CD14-positive monocyte (primary cell): ENCODE measurements around the gene TECPR1. TPM values are rescaled to one million over a fixed set of nuclear protein-coding genes. Genes with fewer than 3 reads are reported as not detected.

Source experiments
- DNase-seq, 3 donors: peaks; one replicate each; pipeline ENCODE4 v3.0.0-alpha.2; 2011 to 2022
- H2AFZ ChIP-seq: 2 replicates; pipeline ENCODE4 v1.6.0; 2012; ENCODE audit warnings: mild to moderate bottlenecking, low read depth, low read length, inconsistent platforms; ENCODE audit not compliant: insufficient read depth, poor library complexity, severe bottlenecking
- H3K27ac ChIP-seq, 2 donors: 1 replicate in 1 of 2; 2 replicates in 1 of 2; pipeline ENCODE4 v1.5.1; 2012 to 2013; ENCODE audit warnings: low read length in 2 of 2, control low read depth in 1 of 2, inconsistent platforms in 1 of 2, low read depth in 1 of 2, mild to moderate bottlenecking in 1 of 2
- H3K27me3 ChIP-seq, 2 donors: one replicate each; pipeline versions ENCODE4 v1.6.0 to v1.6.1; 2011 to 2013; ENCODE audit warnings: low read length in 2 of 2; ENCODE audit not compliant: control insufficient read depth in 2 of 2, insufficient read depth in 2 of 2
- H3K36me3 ChIP-seq, 2 donors: replicated peaks in 1 of 2; 1 replicate in 1 of 2; 2 replicates in 1 of 2; pipeline versions ENCODE4 v1.5.1 to v1.6.1; 2012 to 2013; ENCODE audit warnings: low read length in 2 of 2, control low read depth in 1 of 2, inconsistent platforms in 1 of 2, mild to moderate bottlenecking in 1 of 2; ENCODE audit not compliant: insufficient read depth in 2 of 2, control insufficient read depth in 1 of 2
- H3K4me1 ChIP-seq, 2 donors: 1 replicate in 1 of 2; 2 replicates in 1 of 2; pipeline versions ENCODE4 v1.5.1 to v1.6.1; 2012 to 2013; ENCODE audit warnings: low read length in 2 of 2, control low read depth in 1 of 2, inconsistent platforms in 1 of 2, mild to moderate bottlenecking in 1 of 2, moderate library complexity in 1 of 2; ENCODE audit not compliant: insufficient read depth in 2 of 2, control insufficient read depth in 1 of 2
- H3K4me2 ChIP-seq: replicated peaks from 2 replicates; pipeline ENCODE3; 2012; ENCODE audit warnings: low read length, moderate library complexity, mild to moderate bottlenecking; ENCODE audit not compliant: poor library complexity, severe bottlenecking; ENCODE audit errors: extremely low read depth
- H3K4me3 ChIP-seq, 3 experiments: fragments of 200-600 bp in 1 of 3; sonication (generic) in 1 of 3; replicated peaks in 1 of 3; 1 replicate in 2 of 3; 2 replicates in 1 of 3; pipeline ENCODE4 v1.5.1; 2011 to 2013; ENCODE audit warnings: low read length in 3 of 3, mild to moderate bottlenecking in 3 of 3, control low read depth in 2 of 3, low read depth in 2 of 3, inconsistent platforms in 1 of 3, moderate library complexity in 1 of 3
- H3K79me2 ChIP-seq: 2 replicates; pipeline ENCODE4 v1.6.0; 2012; ENCODE audit warnings: mild to moderate bottlenecking, control low read depth, inconsistent platforms, low read length, moderate library complexity; ENCODE audit not compliant: insufficient read depth
- H3K9ac ChIP-seq: 2 replicates; pipeline ENCODE4 v1.6.0; 2017; ENCODE audit warnings: low read length, mild to moderate bottlenecking; ENCODE audit not compliant: insufficient read depth, poor library complexity, severe bottlenecking
- H3K9me3 ChIP-seq, 2 donors: replicated peaks in 1 of 2; 1 replicate in 1 of 2; 2 replicates in 1 of 2; pipeline versions ENCODE4 v1.5.1 to v1.6.1; 2012 to 2013; ENCODE audit warnings: low read length in 2 of 2, control low read depth in 1 of 2; ENCODE audit not compliant: control insufficient read depth in 1 of 2, insufficient read depth in 1 of 2
- H4K20me1 ChIP-seq: 2 replicates; pipeline ENCODE4 v1.6.0; 2012; ENCODE audit warnings: mild to moderate bottlenecking, low read length, control low read depth, moderate library complexity; ENCODE audit not compliant: insufficient read depth
- H3K27ac Mint-ChIP-seq, 7 donors: one replicate each; pipeline ENCODE4 v1.8.0; 2020; ENCODE audit warnings: mild to moderate bottlenecking in 7 of 7, mixed read lengths in 7 of 7, moderate library complexity in 6 of 7, inconsistent platforms in 2 of 7
- H3K27me3 Mint-ChIP-seq, 3 donors: one replicate each; pipeline ENCODE4 v1.8.0; 2021 to 2022; ENCODE audit warnings: low read depth in 3 of 3, mild to moderate bottlenecking in 3 of 3, mixed read lengths in 3 of 3, moderate library complexity in 3 of 3, inconsistent platforms in 1 of 3
- H3K36me3 Mint-ChIP-seq, 2 donors: one replicate each; pipeline ENCODE4 v1.8.0; 2020; ENCODE audit warnings: mixed read lengths in 2 of 2, inconsistent platforms in 1 of 2, mild to moderate bottlenecking in 1 of 2
- H3K4me1 Mint-ChIP-seq: one replicate; pipeline ENCODE4 v1.8.0; 2020; ENCODE audit warnings: mild to moderate bottlenecking, mixed read lengths
- H3K4me3 Mint-ChIP-seq, 2 donors: one replicate each; pipeline ENCODE4 v1.8.0; 2020; ENCODE audit warnings: mild to moderate bottlenecking in 2 of 2, mixed read lengths in 2 of 2, moderate library complexity in 1 of 2
- H3K9me3 Mint-ChIP-seq, 7 donors: one replicate each; pipeline ENCODE4 v1.8.0; 2020 to 2022; ENCODE audit warnings: mixed read lengths in 7 of 7, mild to moderate bottlenecking in 6 of 7, moderate library complexity in 6 of 7, inconsistent platforms in 2 of 7
- CTCF ChIP-seq: fragments of 200-600 bp; IDR thresholded peaks from one replicate; pipeline ENCODE4 v1.8.0; 2022; ENCODE audit warnings: antibody characterized with exemption, mild to moderate bottlenecking
- WGBS: methylation state at CpG from one replicate; pipeline ENCODE4 v1.1.5; 2013; ENCODE audit warnings: missing lambda C conversion rate; ENCODE audit not compliant: insufficient coverage; 5-methylcytosine and 5-hydroxymethylcytosine counted together
- intact Hi-C, 2 donors: fragments of 100-400 bp; cut with micrococcal nuclease; formaldehyde crosslinking; loops; one replicate each; pipeline versions ENCODE4 v1.15.0 to v1.15.1; 2023
- polyA plus RNA-seq, 3 donors: library from polyadenylated mRNA; depleted of rRNA in 1 of 3; unstranded in 2 of 3; stranded (reverse) in 1 of 3; fragments of 300-500 nt in 2 of 3; fragments of >200 nt in 1 of 3; fragmentation: Illumina TruSeq in 2 of 3; gene quantifications; 1 replicate in 2 of 3; 2 replicates in 1 of 3; pipeline ENCODE4 v1.2.3, GENCODE V29; 2012 to 2021

TECPR1 gene
- polyA plus RNA-seq, 3 donors, result 5.7 to 20.0 (median 10.2) TPM

DNA sequence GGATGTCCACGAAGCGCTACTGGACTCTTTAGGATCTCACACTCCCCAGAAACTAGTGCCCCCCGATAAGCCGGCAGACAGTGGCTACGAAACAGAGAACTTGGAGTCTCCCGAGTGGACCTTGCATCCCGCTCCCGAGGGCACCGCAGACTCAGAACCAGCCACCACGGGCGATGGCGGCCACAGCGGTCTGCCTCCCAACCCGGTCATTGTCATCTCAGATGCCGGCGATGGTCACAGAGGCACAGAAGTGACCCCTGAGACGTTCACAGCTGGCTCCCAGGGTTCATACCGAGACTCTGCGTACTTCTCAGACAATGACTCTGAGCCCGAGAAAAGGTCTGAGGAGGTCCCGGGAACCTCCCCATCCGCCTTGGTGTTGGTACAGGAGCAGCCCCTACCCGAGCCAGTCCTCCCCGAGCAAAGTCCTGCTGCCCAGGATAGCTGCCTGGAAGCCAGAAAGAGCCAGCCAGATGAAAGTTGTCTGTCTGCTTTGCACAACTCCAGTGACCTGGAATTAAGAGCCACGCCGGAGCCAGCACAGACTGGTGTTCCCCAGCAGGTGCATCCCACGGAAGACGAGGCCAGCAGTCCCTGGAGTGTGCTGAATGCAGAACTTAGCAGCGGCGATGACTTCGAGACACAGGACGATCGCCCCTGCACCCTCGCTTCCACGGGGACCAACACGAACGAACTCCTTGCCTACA lies 58.4 kb downstream of the TECPR1 start:
- no peak for DNase-seq
- no peak overlapping the region for H3K4me2 ChIP-seq
- peaks cover 10 to 26% (median 18%) of the 10 kb centered on the region in 7 donors for H3K9me3 Mint-ChIP-seq
- peaks cover 9 to 19% of the 10 kb centered on the region in 2 donors for H3K9me3 ChIP-seq
- 97% methylated on average over 37 of the region's 37 CpGs for WGBS
- no peak overlapping the region for H2AFZ ChIP-seq
- no peak for TF ChIP-seq CTCF
- intact Hi-C loops, result no loop called here
- no peaks in the 10 kb centered on the region for H3K27me3 ChIP-seq
- peaks cover 32 to 79% of the 10 kb centered on the region in 2 donors for H3K36me3 ChIP-seq
- peaks cover 1 to 5% (median 3%) of the 10 kb centered on the region in 3 donors for H3K27me3 Mint-ChIP-seq
- no peaks in the 10 kb centered on the region for H3K79me2 ChIP-seq
- peaks cover 26% of the 10 kb centered on the region for H4K20me1 ChIP-seq
- no peaks in the 10 kb centered on the region for H3K4me1 ChIP-seq
- no peak overlapping the region for H3K27ac ChIP-seq
- H3K4me3 ChIP-seq, result no peak overlapping the region
- no peak overlapping the region for H3K27ac Mint-ChIP-seq
- H3K4me3 Mint-ChIP-seq, result no peak overlapping the region
- no peak overlapping the region for H3K9ac ChIP-seq
- H3K4me1 Mint-ChIP-seq, result peaks cover 2% of the 10 kb centered on the region
- H3K36me3 Mint-ChIP-seq, result peaks cover 78 to 84% of the 10 kb centered on the region in 2 donors

DNA sequence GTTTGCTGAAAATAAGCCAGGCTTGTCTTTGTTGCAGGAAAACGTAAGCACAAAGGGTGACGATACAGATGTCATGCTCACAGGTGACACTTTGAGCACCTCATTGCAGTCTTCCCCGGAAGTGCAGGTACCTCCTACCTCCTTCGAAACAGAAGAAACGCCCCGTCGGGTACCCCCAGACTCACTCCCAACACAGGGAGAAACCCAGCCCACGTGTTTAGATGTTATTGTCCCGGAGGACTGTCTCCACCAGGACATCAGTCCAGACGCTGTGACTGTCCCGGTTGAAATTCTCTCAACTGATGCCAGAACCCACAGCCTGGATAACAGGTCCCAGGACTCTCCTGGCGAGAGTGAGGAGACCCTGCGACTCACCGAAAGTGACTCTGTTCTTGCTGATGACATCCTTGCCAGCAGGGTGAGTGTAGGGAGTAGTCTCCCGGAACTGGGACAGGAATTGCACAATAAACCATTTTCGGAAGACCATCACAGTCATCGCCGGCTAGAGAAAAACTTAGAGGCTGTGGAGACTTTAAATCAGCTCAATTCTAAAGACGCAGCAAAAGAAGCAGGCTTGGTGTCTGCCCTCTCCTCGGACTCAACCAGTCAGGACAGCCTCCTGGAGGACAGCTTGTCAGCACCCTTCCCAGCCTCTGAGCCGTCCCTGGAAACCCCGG lies 59.1 kb downstream of the TECPR1 start:
- Histone ChIP-seq H2AFZ (no peak overlapping the region), H3K9ac (no peak overlapping the region), H4K20me1 (peaks cover 20% of the 10 kb centered on the region), H3K9me3 (peaks cover 9 to 14% of the 10 kb centered on the region in 2 donors), H3K36me3 (peaks cover 32 to 80% of the 10 kb centered on the region in 2 donors), H3K27me3 (no peaks in the 10 kb centered on the region), H3K4me3 (no peak overlapping the region), H3K79me2 (no peaks in the 10 kb centered on the region), H3K4me1 (no peaks in the 10 kb centered on the region), H3K27ac (no peak overlapping the region), H3K4me2 (no peak overlapping the region)
- H3K9me3 Mint-ChIP-seq, result peaks cover 6 to 19% (median 15%) of the 10 kb centered on the region in 7 donors
- H3K27ac Mint-ChIP-seq, result no peak overlapping the region
- no peak overlapping the region for H3K4me3 Mint-ChIP-seq
- peaks cover 1 to 4% (median 1%) of the 10 kb centered on the region in 3 donors for H3K27me3 Mint-ChIP-seq
- intact Hi-C loops, result no loop called here
- no peak for DNase-seq
- TF ChIP-seq CTCF, result no peak
- peaks cover 2% of the 10 kb centered on the region for H3K4me1 Mint-ChIP-seq
- peaks cover 81 to 82% of the 10 kb centered on the region in 2 donors for H3K36me3 Mint-ChIP-seq
- WGBS, result 95% methylated on average over 22 of the region's 22 CpGs
